OCI-LY1 (cell line): Measurements from ENCODE around the gene MAP2K2.
"Not testable (repeated sequence)": the region's sequence is repeated elsewhere in the genome, so short reads cannot be mapped to it uniquely, and the experiment has no call there.

Source experiments
- CTCF ChIP-seq: fragments of 200-600 bp; sonication (generic), shearing (Covaris generic); IDR thresholded peaks from 2 replicates; pipeline ENCODE4 v1.5.1; 2017; ENCODE audit warnings: mild to moderate bottlenecking, antibody characterized with exemption, low read length, moderate library complexity, mixed read lengths
- EZH2 ChIP-seq: fragments of 200-600 bp; sonication (generic), shearing (Covaris generic); IDR thresholded peaks from 2 replicates; pipeline ENCODE4 v1.8.0; 2017; ENCODE audit warnings: borderline replicate concordance, mixed run types, mild to moderate bottlenecking, antibody characterized with exemption, low read length, moderate library complexity, mixed read lengths

- not testable (repeated sequence) for TF ChIP-seq CTCF, EZH2
These were observed 34.0 kb upstream of the MAP2K2 start for GRCh38 chr19:4157971-4158370.
